GM13977 (cell line): ENCODE results near the gene RGMA.

ENCODE experiments used
- DNase-seq: peaks from one replicate; pipeline ENCODE4 v3.0.0; 2012; ENCODE audit warnings: low spot score
- CTCF ChIP-seq: IDR thresholded peaks from 2 replicates; pipeline ENCODE4 v1.5.1; 2012; ENCODE audit warnings: mild to moderate bottlenecking, control low read depth; ENCODE audit not compliant: insufficient read depth; ENCODE audit errors: extremely low read depth, missing control alignments
- in situ Hi-C: fragments of 300-500 bp; cut with MboI; formaldehyde crosslinking; loops from one replicate; pipeline ENCODE4 v1.12.0; 2022; ENCODE audit warnings: low sequenced_read_pairs, low pct_unique_long_range_greater_than_20kb, mixed read lengths, inconsistent platforms; ENCODE audit not compliant: unreplicated experiment

RGMA gene

GRCh38 chr15:93087825-93088199, 1.2 kb downstream of the RGMA start:
- DNase-seq, result peak; percentile 87
- TF ChIP-seq CTCF, result peak; percentile 87
- in situ Hi-C loops, result no loop called here

- TF ChIP-seq CTCF, result no peak
- in situ Hi-C loops, result no loop called here
- no peak for DNase-seq
Observed at GRCh38 chr15:93086791-93087190, 2.2 kb downstream of the RGMA start.

- TF ChIP-seq CTCF, result no peak
- no peak for DNase-seq
- in situ Hi-C loops, result no loop called here
Observed at GRCh38 chr15:93085692-93086091, 3.3 kb downstream of the RGMA start.

GRCh38 chr15:93082861-93083260, 6.2 kb downstream of the RGMA start:
- in situ Hi-C loops, result no loop called here
- TF ChIP-seq CTCF, result no peak
- no peak for DNase-seq

GRCh38 chr15:93081399-93081798, 7.6 kb downstream of the RGMA start:
- in situ Hi-C loops, result no loop called here
- no peak for DNase-seq
- no peak for TF ChIP-seq CTCF

- in situ Hi-C loops, result no loop called here
- DNase-seq, result no peak
- no peak for TF ChIP-seq CTCF
Observed at GRCh38 chr15:93080451-93080850, 8.6 kb downstream of the RGMA start.

- DNase-seq, result no peak
- in situ Hi-C loops, result no loop called here
- no peak for TF ChIP-seq CTCF
Observed at GRCh38 chr15:93076875-93077274, 12.1 kb downstream of the RGMA start.
